GM21447 (cell line): ENCODE results near the gene SLC22A15.
A peak's percentile ranks its signal among the peaks of the same experiment; 100 is the strongest.
"Not testable (repeated sequence)": the region's sequence is repeated elsewhere in the genome, so short reads cannot be mapped to it uniquely, and the experiment has no call there.

Experiments
- ATAC-seq: cut with Tn5 transposase; IDR thresholded peaks from one replicate; pipeline ENCODE4 v1.9.1; 2021; ENCODE audit not compliant: unreplicated experiment

SLC22A15 gene

DNA sequence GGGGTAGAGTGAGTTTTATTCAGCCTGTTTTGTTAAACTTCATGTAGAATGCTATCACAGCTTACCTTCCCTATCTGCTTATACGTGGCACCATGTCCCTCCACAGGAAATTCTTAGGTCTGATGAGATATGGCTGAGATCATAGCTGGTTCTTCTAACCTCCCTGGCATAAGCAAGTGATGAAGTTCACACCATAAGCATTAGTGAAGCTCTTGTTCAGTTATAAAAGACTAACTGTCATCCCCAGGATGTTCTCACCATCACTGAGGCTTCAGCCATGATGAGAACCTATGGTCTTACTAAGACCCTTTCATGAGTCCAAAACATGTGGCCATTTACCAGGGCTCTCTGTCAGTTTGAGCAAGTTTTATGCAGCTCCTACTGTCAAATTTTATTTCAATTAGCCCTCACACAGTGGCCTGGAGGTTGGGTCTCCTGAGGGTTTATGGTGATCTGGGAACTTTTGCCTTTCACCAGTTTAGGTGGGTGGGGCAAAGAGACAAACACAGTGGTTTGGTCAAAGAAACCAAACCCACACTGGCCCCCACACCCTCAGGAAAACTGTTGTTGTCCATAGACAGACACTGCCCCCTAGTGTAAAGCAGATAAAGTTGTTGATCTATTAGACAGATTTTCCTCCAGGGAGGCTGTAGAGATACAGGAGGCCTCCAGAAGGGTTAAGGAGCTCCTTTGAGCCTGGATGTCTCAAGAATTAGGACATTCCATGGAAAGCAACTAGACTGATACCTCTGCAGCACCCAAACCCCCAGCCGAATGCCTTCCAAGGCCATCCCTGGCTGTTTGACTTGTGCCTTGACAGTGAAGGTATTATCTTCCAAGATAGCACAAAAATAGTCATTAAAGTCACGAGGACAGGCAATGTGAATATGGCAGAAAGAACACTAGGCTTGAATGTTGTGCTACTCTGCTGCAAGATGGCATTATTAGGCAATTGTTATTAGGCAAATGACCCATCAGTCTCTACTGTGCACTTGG lies 5.0 kb downstream of the SLC22A15 start:
- no peak for ATAC-seq

DNA sequence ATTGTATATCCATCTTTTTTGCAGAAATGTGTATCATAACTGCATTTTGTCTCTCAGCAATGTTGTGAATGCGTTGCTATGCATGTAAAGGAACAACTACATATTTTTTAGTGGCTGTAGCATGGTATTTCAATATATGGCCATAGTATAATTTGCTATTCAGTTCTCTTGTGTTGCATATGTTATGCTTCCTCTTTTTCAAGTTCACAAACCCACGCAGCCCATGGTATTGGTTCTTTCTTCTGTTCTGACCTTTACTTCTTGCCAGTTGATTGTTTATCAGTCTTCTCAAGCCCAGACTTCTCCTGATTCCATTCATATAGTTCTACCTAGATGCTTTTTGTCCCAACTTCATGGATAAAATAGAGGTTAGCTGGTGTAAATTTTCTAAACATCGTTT lies 6.1 kb downstream of the SLC22A15 start:
- no peak for ATAC-seq

DNA sequence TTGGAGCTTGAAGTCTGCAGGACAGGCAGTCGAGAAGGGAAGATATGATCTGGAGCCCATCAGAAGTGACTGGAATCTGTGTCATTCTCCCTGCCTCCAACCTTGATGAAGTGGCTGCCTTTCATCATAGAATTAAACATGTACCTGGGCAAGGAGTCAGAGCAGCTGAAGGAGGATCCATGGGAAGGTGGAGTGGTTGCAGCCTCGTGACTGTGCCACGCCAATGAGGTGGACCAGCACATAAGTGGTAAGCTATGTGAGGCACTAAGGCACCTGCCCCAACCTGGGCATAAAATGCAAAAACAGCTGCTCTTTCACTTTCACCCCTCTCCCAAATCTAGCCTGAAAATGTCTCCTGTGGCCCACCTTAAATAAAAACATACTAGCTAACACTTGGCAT lies 7.3 kb downstream of the SLC22A15 start:
- no peak for ATAC-seq

DNA sequence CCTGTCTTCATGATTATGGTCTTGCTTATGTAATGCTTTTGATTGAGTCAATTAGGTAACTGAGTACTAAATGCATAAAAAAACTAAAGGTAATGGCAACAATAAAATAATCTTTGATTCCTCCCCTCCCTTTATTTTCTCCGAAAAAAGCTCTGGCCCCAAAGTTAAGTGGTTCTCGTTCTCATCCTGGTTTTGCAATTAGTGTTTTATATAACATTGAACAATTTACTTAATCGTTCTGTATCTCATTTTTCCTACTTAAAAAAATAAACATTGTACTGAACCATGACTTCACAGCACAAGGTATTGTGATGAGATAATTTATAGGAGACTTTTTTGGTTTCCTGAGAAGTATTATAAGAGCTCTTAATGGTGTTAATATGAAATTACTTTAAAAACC lies 11.3 kb downstream of the SLC22A15 start:
- no peak for ATAC-seq

DNA sequence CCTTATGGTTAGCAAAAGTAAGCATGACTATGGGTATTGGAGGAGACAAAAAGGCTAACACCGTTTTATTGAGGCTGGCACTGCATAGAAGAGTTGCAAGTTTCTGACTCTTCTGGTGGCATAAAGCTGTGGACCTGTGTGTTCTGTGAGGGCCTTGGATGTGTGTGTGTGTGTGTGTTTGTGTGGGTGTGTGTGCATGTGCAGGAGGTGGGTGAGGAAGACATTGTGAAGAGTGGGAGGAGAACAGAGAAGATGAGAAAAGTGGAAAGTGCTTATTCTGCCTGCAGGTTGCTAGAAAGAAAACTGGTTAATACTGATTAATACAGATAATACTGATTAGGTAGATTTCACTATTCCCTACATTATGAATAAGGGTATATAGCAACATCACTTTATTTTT lies 12.6 kb downstream of the SLC22A15 start:
- no peak for ATAC-seq

DNA sequence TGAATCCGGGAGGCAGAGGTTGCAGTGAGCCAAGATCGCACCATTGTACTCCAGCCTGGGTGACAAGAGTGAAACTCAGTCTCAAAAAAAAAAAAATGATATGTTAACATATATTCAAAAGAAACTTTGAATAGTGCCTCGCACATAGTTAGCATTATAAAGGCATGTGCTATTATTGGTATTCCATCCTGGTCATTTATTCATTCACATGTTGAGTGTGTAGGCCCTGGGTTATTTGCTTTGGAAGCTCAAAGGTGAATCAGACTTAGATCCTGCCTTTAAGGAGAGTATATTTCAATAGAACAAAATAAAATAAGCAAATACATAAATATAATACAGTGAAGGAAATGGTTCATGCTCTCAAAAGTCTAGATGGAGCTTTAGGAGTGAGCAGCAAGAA lies 13.4 kb downstream of the SLC22A15 start:
- ATAC-seq = no peak

DNA sequence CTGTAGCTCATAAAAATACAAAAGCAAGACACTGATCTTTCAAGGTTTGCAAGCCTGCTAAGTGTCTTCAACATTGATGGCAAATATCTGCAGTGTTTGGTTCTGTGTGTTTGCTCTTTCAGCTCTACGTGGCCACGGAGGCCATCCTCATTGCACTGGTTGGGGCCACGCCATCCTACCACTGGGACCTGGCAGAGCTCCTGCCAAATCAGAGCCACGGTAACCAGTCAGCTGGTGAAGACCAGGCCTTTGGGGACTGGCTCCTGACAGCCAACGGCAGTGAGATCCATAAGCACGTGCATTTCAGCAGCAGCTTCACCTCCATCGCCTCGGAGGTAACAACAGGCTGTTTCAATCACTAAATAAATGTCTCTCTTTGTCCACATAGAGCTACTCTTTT lies 15.6 kb downstream of the SLC22A15 start:
- ATAC-seq = no peak

DNA sequence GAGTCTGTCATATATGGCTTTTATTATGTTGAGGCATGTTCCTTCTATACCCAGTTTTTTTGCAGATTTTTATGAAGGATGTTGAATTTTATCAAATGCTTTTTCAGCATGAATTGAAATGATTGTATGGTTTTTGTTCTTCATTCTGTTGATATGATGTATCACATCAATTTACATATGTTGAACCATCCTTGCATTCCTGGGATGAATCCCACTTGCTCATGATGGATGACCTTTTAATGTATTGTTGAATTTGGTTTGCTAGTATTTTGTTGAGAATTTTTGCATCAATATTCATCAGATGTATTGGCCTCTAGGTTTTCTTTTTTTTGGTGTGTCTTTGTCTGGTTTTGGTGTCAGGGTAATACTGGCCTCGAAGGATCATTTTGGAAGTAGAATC lies 21.6 kb downstream of the SLC22A15 start:
- ATAC-seq = not testable (repeated sequence)

DNA sequence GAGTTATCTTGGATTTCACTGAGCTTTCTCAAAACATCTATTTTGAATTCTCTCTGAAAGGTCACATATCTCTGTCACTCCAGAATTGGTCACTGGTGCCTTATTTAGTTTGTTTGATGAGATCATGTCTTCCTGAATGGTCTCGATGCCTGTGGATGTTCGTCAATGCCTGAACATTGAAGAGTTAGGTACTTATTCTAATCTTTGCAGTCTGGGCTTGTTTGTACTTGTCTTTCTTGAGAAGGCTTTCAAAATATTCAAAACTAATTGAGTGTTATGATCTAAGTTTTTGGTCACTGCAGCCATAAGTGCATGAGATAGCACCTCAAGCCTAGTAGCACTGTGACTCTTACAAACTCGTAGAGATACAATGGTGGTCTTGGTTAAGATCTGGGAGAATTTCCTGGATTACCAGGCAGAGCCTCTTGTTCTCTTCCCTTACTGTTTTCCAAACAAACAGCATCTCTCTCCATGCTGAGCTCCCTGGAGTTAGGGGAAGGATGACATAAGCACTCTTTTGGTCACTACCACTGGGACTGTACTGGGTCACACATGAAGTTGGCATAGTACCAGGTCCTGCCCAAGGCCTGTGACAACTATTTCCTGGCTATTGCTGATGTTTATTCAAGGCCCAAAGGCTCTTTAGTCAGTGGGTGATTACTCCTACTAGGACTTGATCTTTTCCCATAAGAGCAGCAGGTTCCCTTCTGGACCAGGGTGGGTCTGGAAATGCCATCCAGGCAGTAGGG lies 25.6 kb downstream of the SLC22A15 start:
- no peak for ATAC-seq

DNA sequence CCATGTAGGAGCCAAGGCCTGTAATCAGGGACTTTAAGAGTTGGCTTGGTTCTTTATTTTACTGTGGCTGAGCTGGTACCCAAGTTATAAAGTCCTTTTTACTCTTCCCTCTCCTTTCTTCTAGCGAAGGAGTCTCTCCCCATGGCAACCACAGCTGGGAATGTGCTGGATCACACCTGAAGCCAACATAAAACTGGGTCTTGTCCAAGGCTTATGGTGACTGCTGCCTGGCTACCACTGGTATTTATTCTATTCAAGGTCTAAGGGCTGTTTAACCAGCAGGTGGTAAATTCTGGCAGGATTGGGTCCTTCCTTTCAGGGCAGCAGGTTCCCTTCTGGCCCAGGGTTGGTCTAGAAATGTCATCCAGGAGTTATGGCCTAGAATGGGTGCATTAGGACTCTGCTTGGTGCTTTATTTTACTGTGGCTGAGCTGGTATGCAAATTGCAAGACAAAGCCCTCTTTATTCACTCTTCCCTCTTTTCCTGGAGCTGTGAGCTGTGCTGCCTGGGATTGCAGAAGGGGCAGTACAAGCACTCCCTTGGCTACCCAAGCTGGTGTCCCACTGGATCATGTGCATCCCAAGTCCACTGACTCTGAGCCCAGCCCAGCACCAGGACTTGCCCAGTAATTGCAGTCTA lies 26.6 kb downstream of the SLC22A15 start:
- no peak for ATAC-seq

DNA sequence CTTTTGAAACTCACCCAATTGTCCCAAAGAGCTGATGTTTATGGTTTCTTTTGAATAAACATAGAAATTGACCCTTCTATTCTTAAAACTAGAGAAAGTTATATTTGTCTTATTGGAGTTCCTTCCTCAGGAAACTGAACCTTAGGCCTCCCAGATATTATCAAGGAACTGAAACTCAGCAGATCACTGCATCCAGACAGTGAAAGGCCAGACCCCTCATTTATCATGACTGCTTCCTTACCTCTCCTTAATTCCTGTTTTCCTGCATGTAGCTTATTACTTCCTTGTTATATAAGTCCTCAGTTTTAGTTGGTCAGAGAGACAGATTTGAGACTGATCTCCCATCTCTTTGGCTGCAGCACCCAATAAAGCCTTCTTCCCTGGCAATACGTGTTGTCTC lies 27.5 kb downstream of the SLC22A15 start:
- no peak for ATAC-seq

DNA sequence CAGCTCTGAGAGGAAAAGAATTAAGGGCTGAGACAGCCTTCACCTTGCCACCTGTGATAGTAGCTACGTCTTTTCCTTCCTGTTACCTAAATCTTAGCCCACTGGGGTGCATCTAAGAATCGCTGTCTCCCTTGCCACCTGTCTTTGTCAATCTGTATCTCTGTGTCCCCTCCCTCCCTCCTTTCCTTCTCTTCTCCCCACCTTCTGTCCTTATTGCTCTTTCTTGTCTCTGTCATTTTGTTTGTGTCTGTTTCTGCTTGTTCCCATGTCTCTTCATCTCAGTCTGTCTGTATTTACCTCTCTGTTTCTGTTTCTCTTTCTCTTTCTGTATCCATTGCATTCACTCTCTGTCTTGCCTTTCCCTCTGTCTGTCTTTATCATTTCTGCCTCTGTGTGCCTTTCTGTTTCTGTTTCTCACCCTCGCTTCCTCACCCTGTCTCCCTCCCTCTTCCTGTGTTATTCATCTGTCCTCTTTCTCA lies 30.2 kb downstream of the SLC22A15 start:
- ATAC-seq = peak; percentile 95

DNA sequence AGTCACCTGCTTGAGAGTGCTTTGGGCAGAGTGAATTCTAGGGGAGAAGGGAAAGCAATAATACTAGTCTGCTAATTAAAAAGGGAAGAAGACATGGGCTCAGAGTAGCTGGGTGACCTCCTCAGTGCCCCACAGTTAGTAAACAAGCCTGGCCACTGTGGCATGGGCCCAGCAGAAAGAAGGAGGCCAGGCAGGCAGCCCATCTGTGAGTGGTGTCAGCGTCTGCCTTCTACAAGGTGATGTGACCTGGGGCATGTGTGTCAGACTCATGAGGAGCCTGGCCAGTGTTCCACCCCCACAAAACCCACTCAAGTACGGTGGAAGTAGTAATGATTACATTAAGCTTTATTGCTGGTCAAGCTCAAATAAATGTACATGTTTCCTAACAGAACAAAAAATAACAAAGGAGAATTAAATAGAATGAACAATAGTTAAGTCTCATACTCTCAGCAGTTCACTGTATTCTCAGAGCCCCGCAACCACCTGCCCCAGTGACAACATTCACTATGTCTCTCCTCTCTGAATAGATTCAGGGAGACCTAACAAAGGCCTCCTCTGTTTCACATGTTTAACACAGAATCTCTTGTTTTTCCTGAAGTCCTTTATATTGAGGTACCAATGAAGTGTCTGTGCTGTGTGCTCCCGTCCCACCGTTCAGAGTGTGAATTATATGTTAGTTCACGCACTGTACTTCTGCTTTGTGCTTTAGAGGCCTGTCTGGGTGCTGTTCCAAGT lies 32.5 kb downstream of the SLC22A15 start:
- ATAC-seq = no peak

DNA sequence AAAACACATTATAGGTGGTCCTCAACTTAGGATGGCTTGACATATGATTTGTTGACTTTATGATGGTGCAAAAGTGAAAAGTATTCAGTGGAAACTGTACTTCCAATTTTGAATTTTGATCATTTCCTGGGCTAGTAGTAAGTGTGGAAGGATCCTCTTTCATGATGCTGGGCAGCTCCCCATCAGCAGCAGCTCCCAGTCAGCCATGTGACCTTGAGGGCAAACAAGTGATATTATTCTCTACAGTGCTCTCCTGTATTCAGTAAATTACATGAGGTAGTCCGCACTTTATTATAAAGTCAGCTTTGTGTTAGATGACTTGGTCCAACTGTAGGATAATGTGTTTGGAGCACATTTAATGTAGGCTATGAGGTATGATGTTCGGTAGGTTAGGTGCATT lies 36.4 kb downstream of the SLC22A15 start:
- no peak for ATAC-seq

DNA sequence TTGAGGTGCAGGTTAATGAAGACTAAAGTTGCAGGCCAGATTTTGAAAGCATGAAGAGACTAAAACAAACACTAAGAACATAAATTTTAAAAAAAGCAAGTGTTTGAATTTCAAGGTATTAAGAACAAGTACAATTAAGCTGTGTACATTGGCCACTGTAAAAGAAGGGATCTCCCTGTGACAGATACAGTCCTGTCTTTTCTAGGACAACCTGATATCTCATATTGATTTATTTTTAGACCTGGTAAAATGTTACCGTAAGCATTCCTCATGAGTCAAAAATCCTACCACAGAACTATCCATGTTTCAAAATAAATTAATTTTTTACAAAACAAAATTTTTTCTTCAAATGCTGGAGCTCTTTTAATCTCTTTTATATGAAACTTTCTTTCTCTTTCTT lies 39.4 kb downstream of the SLC22A15 start:
- no peak for ATAC-seq

DNA sequence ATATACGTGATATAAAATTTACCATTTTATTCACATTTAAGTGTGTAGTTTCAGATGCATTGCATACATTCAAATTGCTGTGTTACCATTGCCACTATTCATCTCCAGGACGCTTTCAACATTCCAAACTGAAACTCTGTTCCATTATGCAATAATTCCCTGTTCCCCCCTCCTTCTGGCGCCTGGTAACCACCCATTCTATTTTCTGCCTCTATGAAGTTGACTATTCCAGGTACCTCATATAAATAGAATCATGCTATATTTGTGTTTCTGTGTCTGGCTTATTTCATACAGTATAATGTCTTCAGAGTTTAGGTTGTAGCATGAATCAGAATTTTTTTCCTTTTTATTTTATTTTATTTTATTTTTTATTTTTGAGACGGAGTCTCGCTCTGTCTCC lies 41.7 kb downstream of the SLC22A15 start:
- ATAC-seq = no peak

DNA sequence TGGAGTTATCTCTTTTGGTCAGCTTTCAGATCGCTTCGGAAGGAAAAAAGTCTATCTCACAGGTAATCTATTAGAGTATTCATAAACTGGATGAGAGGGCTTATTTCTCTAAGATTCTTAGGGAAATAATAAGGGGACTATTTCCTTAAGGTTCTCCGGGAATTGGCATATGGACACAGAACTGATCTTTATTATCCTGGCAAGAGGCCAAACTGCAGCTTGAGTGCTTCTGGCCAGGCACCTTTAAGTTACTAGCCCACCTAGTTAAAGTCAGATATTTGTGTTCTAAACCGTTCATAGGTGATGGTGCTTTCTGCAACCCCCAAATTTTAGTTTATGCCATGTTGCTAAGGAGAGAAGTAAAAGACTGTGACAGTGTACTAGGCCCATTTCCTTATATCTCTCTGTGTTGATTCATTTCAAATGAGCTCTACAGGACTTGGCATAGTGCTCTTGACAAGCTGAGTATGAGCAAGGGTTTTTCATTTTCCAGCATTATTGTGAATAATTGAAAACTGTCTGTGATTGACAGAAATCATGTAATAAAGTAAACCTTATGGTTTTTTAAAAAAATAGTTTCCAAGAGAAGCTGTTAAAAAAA lies 43.4 kb downstream of the SLC22A15 start:
- no peak for ATAC-seq

DNA sequence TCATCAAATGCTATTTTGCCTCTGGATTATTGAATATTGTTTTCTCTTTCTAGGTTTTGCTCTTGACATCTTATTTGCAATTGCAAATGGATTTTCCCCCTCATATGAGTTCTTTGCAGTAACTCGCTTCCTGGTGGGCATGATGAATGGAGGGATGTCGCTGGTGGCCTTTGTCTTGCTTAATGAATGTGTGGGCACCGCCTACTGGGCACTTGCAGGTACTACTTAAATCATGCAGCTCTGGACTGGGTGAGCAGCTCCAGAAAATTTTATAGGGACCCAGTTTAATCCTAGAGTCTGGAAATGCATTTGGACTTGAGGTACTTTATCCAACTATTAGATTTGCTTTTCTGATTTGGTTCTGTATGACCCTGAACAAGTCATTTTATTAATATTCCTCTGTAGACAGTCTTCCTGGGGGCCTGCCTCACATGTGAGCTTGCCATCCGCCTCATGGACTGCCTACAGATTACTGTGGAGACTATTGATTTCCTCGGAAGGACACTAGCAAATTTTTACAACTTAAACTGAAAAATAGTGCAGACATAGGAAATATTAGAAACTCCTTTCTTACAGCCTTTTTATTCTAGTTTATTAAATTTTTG lies 44.5 kb downstream of the SLC22A15 start:
- ATAC-seq = peak; percentile 55

DNA sequence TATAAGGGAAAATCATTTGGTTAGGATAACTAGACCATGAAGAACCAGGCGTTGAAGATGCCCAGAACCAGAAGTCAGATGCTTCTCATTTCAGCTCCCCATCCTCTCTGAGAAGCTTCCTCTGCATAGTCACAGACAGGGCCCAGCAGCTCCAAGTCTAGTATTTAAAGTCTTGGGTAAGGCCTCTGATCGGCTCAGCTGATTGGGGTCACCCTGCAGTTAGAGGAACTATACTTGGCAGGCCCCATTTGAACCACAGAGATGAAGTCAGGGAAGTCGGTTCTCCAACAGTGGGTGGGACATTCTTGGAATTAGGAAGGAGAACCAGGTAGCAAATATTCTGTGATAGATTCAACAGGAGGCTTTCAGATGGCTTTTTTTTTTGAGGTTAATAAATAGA lies 48.3 kb downstream of the SLC22A15 start:
- no peak for ATAC-seq

DNA sequence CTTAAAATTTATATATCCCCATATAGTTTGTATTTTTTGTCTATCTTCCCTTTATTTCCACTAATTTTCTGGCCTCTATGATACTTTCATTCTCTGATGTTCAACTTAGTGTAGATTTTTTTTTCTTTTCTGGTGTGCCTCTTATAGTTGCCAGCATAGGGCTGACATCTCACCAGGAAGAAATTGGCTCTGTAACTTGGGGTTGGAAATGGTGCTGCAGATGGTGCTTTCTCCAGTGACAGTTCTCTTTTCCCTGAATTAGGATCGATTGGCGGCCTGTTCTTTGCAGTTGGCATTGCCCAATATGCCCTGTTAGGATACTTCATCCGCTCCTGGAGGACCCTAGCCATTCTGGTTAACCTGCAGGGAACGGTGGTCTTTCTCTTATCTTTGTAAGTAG lies 50.3 kb downstream of the SLC22A15 start:
- no peak for ATAC-seq
